Measurements from ENCODE around the gene DHX36. TPM values are rescaled to one million over a fixed set of nuclear protein-coding genes. Genes with fewer than 3 reads are reported as not detected.

DHX36 gene
- total RNA-seq, 2 donors from 2014 or later = 40.7 to 51.8 TPM

- intact Hi-C loops (cut with DNase I) = no loop called here
- no peak for DNase-seq
- Histone ChIP-seq H3K27me3 (no peaks in the 10 kb centered on the region), H3K9ac (ENCODE audit: low read depth in 2 of 2, low read length in 2 of 2) (no peak overlapping the region), H3K4me3 (no peak overlapping the region), H3K4me1 (no peaks in the 10 kb centered on the region), H3K36me3 (no peaks in the 10 kb centered on the region), H3K9me3 (no peaks in the 10 kb centered on the region), H3K27ac (no peak overlapping the region)
- no peak for TF ChIP-seq CTCF (IDR thresholded peaks at IDR 0.05)
Measured at GRCh38 chr3:154247806-154248415, 76.4 kb downstream of the DHX36 start.

- TF ChIP-seq CTCF (IDR thresholded peaks at IDR 0.05) = no peak
- no peak for DNase-seq
- intact Hi-C loops (cut with DNase I) = no loop called here
- H3K27ac ChIP-seq = no peak overlapping the region
- no peaks in the 10 kb centered on the region for H3K4me1 ChIP-seq
- H3K9ac ChIP-seq (ENCODE audit: low read depth in 2 of 2, low read length in 2 of 2) = no peak overlapping the region
- no peak overlapping the region for H3K4me3 ChIP-seq
- H3K36me3 ChIP-seq = no peaks in the 10 kb centered on the region
- no peaks in the 10 kb centered on the region for H3K9me3 ChIP-seq
- no peaks in the 10 kb centered on the region for H3K27me3 ChIP-seq
Measured at GRCh38 chr3:154244644-154245043, 79.6 kb downstream of the DHX36 start.

GRCh38 chr3:154243353-154243752 lies 80.9 kb downstream of the DHX36 start:
- no peak overlapping the region for H3K27ac ChIP-seq
- intact Hi-C loops (cut with DNase I) = no loop called here

GRCh38 chr3:154242766-154243165 lies 81.5 kb downstream of the DHX36 start:
- H3K9me3 ChIP-seq = no peaks in the 10 kb centered on the region
- no peaks in the 10 kb centered on the region for H3K4me1 ChIP-seq
- intact Hi-C loops (cut with DNase I) = no loop called here
- no peak overlapping the region for H3K27ac ChIP-seq
- H3K36me3 ChIP-seq = no peaks in the 10 kb centered on the region
- no peaks in the 10 kb centered on the region for H3K27me3 ChIP-seq
- no peak overlapping the region for H3K4me3 ChIP-seq
- TF ChIP-seq CTCF (IDR thresholded peaks at IDR 0.05) = no peak
- H3K9ac ChIP-seq (ENCODE audit: low read depth in 2 of 2, low read length in 2 of 2) = no peak overlapping the region
- no peak for DNase-seq

More at GRCh38 chr3:154243353-154243752, 80.9 kb downstream of the DHX36 start:
- no peak for TF ChIP-seq CTCF (IDR thresholded peaks at IDR 0.05)
- Histone ChIP-seq H3K9ac (ENCODE audit: low read depth in 2 of 2, low read length in 2 of 2) (no peak overlapping the region), H3K27me3 (no peaks in the 10 kb centered on the region), H3K4me1 (no peaks in the 10 kb centered on the region), H3K36me3 (no peaks in the 10 kb centered on the region), H3K4me3 (no peak overlapping the region), H3K9me3 (no peaks in the 10 kb centered on the region)
- no peak for DNase-seq

- H3K4me1 ChIP-seq = no peaks in the 10 kb centered on the region
- no peak for DNase-seq
- H3K9me3 ChIP-seq = no peaks in the 10 kb centered on the region
- H3K27me3 ChIP-seq = no peaks in the 10 kb centered on the region
- no peak overlapping the region for H3K27ac ChIP-seq
- no peak overlapping the region for H3K9ac ChIP-seq (ENCODE audit: low read depth in 2 of 2, low read length in 2 of 2)
- no peak for TF ChIP-seq CTCF (IDR thresholded peaks at IDR 0.05)
- intact Hi-C loops (cut with DNase I) = no loop called here
- H3K36me3 ChIP-seq = no peaks in the 10 kb centered on the region
- H3K4me3 ChIP-seq = no peak overlapping the region
Measured at GRCh38 chr3:154241496-154241895, 82.8 kb downstream of the DHX36 start.

Measured in colonic mucosa (tissue), 4 donors.